ENCODE data around the gene CAV3.

CAV3 gene

GRCh38 chr3:8760506-8760905 lies 26.9 kb downstream of the CAV3 start:
- no peak overlapping the region for H3K27ac Mint-ChIP-seq
- no peaks in the 10 kb centered on the region for H3K36me3 Mint-ChIP-seq (ENCODE audit: low read depth)
- H3K9me3 Mint-ChIP-seq, result no peaks in the 10 kb centered on the region
- H3K4me3 Mint-ChIP-seq, result no peak overlapping the region
- no peak for TF ChIP-seq CTCF (IDR thresholded peaks at IDR 0.05; ENCODE audit: unreplicated experiment in 3 of 3)
- peaks cover 52% of the 10 kb centered on the region for H3K4me1 Mint-ChIP-seq
- peaks cover 43% of the 10 kb centered on the region for H3K27me3 Mint-ChIP-seq (ENCODE audit: low read depth)

GRCh38 chr3:8761866-8762265 lies 28.3 kb downstream of the CAV3 start:
- Mint-ChIP-seq H3K4me3 (no peak overlapping the region), H3K27me3 (ENCODE audit: low read depth) (peaks cover 55% of the 10 kb centered on the region), H3K4me1 (peaks cover 48% of the 10 kb centered on the region), H3K9me3 (no peaks in the 10 kb centered on the region), H3K27ac (no peak overlapping the region), H3K36me3 (ENCODE audit: low read depth) (no peaks in the 10 kb centered on the region)
- TF ChIP-seq CTCF (IDR thresholded peaks at IDR 0.05; ENCODE audit: unreplicated experiment in 3 of 3), result no peak

GRCh38 chr3:8762607-8763377 lies 29.2 kb downstream of the CAV3 start:
- Mint-ChIP-seq H3K4me3 (no peak overlapping the region), H3K4me1 (peaks cover 39% of the 10 kb centered on the region), H3K9me3 (no peaks in the 10 kb centered on the region), H3K27ac (no peak overlapping the region), H3K36me3 (ENCODE audit: low read depth) (no peaks in the 10 kb centered on the region), H3K27me3 (ENCODE audit: low read depth) (peaks cover 64% of the 10 kb centered on the region)
- no peak for TF ChIP-seq CTCF (IDR thresholded peaks at IDR 0.05; ENCODE audit: unreplicated experiment in 3 of 3)

GRCh38 chr3:8764528-8764927 lies 30.9 kb downstream of the CAV3 start:
- no peaks in the 10 kb centered on the region for H3K36me3 Mint-ChIP-seq (ENCODE audit: low read depth)
- no peak for TF ChIP-seq CTCF (IDR thresholded peaks at IDR 0.05; ENCODE audit: unreplicated experiment in 3 of 3)
- H3K4me3 Mint-ChIP-seq, result no peak overlapping the region
- H3K4me1 Mint-ChIP-seq, result peaks cover 32% of the 10 kb centered on the region
- peaks cover 72% of the 10 kb centered on the region for H3K27me3 Mint-ChIP-seq (ENCODE audit: low read depth)
- H3K9me3 Mint-ChIP-seq, result no peaks in the 10 kb centered on the region
- H3K27ac Mint-ChIP-seq, result no peak overlapping the region

GRCh38 chr3:8765528-8765927 lies 31.9 kb downstream of the CAV3 start:
- no peaks in the 10 kb centered on the region for H3K9me3 Mint-ChIP-seq
- no peaks in the 10 kb centered on the region for H3K36me3 Mint-ChIP-seq (ENCODE audit: low read depth)
- H3K27me3 Mint-ChIP-seq (ENCODE audit: low read depth), result peaks cover 80% of the 10 kb centered on the region
- H3K4me3 Mint-ChIP-seq, result no peak overlapping the region
- H3K27ac Mint-ChIP-seq, result no peak overlapping the region
- peaks cover 25% of the 10 kb centered on the region for H3K4me1 Mint-ChIP-seq
- no peak for TF ChIP-seq CTCF (IDR thresholded peaks at IDR 0.05; ENCODE audit: unreplicated experiment in 3 of 3)

GRCh38 chr3:8766148-8766547 lies 32.5 kb downstream of the CAV3 start:
- Mint-ChIP-seq H3K36me3 (ENCODE audit: low read depth) (no peaks in the 10 kb centered on the region), H3K9me3 (no peaks in the 10 kb centered on the region), H3K27me3 (ENCODE audit: low read depth) (peaks cover 86% of the 10 kb centered on the region), H3K27ac (no peak overlapping the region), H3K4me1 (peaks cover 22% of the 10 kb centered on the region), H3K4me3 (no peak overlapping the region)
- TF ChIP-seq CTCF (IDR thresholded peaks at IDR 0.05; ENCODE audit: unreplicated experiment in 3 of 3), result no peak
